GM21825 (cell line): ENCODE data around the gene ZNF618.

ENCODE experiments used
- ATAC-seq: cut with Tn5 transposase; IDR thresholded peaks from one replicate; pipeline ENCODE4 v1.9.1; 2021; ENCODE audit warnings: mild to moderate bottlenecking, moderate library complexity; ENCODE audit not compliant: unreplicated experiment

Gene ZNF618

GRCh38 chr9:113954591-113954990 lies 78.5 kb downstream of the ZNF618 start:
- ATAC-seq: no peak

GRCh38 chr9:113955076-113955752 lies 79.1 kb downstream of the ZNF618 start:
- no peak for ATAC-seq

- ATAC-seq: no peak
Measured at GRCh38 chr9:113956901-113957300, 80.8 kb downstream of the ZNF618 start.

GRCh38 chr9:113957351-113957750 lies 81.2 kb downstream of the ZNF618 start:
- no peak for ATAC-seq

- ATAC-seq: no peak
Measured at GRCh38 chr9:113957821-113958341, 81.8 kb downstream of the ZNF618 start.

GRCh38 chr9:113958556-113958955 lies 82.4 kb downstream of the ZNF618 start:
- ATAC-seq: no peak

GRCh38 chr9:113960768-113961167 lies 84.7 kb downstream of the ZNF618 start:
- ATAC-seq: no peak

GRCh38 chr9:113962396-113962795 lies 86.3 kb downstream of the ZNF618 start:
- ATAC-seq: no peak

- no peak for ATAC-seq
Measured at GRCh38 chr9:113963017-113963620, 87.0 kb downstream of the ZNF618 start.

GRCh38 chr9:113963696-113964494 lies 87.8 kb downstream of the ZNF618 start:
- no peak for ATAC-seq

GRCh38 chr9:113964495-113965170 lies 88.5 kb downstream of the ZNF618 start:
- no peak for ATAC-seq

GRCh38 chr9:113966394-113966793 lies 90.3 kb downstream of the ZNF618 start:
- no peak for ATAC-seq

GRCh38 chr9:113967380-113967779 lies 91.3 kb downstream of the ZNF618 start:
- no peak for ATAC-seq

- no peak for ATAC-seq
Measured at GRCh38 chr9:113969343-113969742, 93.2 kb downstream of the ZNF618 start.

GRCh38 chr9:113973226-113973625 lies 97.1 kb downstream of the ZNF618 start:
- no peak for ATAC-seq

- no peak for ATAC-seq
Measured at GRCh38 chr9:113973963-113974413, 97.9 kb downstream of the ZNF618 start.

GRCh38 chr9:113976915-113977314 lies 100.8 kb downstream of the ZNF618 start:
- no peak for ATAC-seq

- ATAC-seq: no peak
Measured at GRCh38 chr9:113978725-113979342, 102.7 kb downstream of the ZNF618 start.

- no peak for ATAC-seq
Measured at GRCh38 chr9:113979343-113980127, 103.4 kb downstream of the ZNF618 start.
